HL-60/S4 treated with phorbol 12-myristate 13-acetate at 8.2 ng/mL for 4 days and 3 days (cell line): ENCODE data around the gene HYOU1.
"Not testable (repeated sequence)": the region's sequence is repeated elsewhere in the genome, so short reads cannot be mapped to it uniquely, and the experiment has no call there.

Experiments
- in situ Hi-C: fragments of 300-500 bp; cut with MboI; formaldehyde crosslinking; loops from 2 replicates; pipeline ENCODE4 v1.15.0; 2022; ENCODE audit warnings: low sequenced_read_pairs

The HYOU1 gene, protein sequence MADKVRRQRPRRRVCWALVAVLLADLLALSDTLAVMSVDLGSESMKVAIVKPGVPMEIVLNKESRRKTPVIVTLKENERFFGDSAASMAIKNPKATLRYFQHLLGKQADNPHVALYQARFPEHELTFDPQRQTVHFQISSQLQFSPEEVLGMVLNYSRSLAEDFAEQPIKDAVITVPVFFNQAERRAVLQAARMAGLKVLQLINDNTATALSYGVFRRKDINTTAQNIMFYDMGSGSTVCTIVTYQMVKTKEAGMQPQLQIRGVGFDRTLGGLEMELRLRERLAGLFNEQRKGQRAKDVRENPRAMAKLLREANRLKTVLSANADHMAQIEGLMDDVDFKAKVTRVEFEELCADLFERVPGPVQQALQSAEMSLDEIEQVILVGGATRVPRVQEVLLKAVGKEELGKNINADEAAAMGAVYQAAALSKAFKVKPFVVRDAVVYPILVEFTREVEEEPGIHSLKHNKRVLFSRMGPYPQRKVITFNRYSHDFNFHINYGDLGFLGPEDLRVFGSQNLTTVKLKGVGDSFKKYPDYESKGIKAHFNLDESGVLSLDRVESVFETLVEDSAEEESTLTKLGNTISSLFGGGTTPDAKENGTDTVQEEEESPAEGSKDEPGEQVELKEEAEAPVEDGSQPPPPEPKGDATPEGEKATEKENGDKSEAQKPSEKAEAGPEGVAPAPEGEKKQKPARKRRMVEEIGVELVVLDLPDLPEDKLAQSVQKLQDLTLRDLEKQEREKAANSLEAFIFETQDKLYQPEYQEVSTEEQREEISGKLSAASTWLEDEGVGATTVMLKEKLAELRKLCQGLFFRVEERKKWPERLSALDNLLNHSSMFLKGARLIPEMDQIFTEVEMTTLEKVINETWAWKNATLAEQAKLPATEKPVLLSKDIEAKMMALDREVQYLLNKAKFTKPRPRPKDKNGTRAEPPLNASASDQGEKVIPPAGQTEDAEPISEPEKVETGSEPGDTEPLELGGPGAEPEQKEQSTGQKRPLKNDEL

DNA sequence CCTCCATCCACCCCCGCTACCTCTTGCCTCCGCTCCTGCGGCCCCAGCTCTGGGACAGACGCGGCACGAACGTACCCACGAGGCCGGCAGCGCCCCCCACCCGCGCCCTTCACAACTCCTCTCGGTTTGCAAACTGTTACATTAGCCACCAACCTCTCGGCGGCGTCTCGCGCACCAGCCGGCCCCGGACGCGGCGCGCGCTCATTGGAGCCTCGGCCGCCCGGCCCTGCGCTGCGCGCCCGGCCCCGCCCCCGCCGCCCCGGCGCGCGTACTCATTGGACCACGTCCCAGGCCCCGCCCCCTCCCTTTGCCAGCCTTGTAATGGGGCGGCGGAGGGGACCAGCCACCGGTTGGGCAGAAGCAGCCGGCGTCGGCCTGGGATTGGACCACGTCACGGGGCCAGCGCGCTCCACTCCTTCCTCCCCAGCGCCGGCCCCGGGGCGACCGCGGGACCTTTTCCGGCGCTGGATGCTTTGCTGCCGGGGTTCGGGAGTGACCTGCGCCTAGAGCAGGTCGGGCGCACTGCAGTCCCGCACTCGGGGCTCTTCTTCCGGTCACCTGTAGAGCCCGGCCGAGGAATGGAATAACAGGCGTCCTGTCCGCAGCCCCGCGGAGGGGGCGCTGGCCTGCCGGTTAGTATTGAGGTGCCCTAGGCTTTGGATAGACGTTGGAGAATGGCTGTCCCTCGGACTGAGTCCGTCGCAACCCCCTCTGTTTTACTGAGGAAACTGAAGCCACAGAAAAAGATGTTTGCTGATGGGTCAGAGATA lies at the start of gene HYOU1:
Gene HYOU1 (minus strand): TSS at position 206 of the 770 bp plus-strand sequence. CDS start 1,045 bp downstream, outside the sequence.
- in situ Hi-C loops: no loop called here

DNA sequence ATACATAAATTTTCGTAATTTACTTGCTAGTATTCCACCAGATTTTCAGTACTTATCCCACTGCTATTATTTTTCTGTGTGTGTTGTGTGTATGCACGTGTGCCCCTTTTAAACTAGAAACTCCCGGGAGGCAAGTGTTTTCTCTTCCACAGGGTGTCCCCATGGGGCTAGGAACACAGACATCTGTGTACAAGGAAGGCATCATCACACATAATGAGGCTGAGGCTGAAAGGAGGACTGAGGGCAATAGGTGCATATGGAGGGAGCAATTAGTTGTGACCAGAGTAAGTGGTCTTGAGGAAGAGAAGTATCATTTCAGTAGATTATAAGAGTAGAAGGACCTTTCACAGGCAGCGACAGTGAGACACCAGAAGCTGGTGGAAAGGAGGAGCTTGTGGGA lies 46.8 kb upstream of the HYOU1 start:
- in situ Hi-C loops: no loop called here

DNA sequence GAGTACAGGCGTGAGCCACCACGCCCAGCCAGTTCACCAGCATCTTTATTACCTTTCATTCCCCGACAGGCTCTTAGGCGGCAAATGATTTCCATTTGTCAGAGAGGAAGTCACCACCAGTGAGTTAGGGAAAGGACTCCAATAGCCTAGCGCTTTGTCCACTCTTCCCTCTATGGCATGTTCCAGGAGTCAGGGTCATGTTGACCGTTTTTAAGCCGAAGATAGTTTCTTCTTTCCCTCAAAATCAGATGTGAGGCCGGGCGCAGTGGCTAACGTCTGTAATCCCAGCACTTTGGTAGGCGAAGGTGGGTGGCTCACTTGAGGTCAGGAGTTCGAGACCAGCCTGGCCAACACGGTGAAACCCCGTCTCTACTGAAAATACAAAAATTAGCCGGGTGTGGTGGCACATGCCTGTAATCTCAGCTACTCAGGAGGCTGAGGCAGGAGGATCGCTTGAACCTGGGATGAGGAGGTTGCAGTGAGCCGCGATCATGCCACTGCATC lies 46.2 kb upstream of the HYOU1 start:
- in situ Hi-C loops: not testable (repeated sequence)

DNA sequence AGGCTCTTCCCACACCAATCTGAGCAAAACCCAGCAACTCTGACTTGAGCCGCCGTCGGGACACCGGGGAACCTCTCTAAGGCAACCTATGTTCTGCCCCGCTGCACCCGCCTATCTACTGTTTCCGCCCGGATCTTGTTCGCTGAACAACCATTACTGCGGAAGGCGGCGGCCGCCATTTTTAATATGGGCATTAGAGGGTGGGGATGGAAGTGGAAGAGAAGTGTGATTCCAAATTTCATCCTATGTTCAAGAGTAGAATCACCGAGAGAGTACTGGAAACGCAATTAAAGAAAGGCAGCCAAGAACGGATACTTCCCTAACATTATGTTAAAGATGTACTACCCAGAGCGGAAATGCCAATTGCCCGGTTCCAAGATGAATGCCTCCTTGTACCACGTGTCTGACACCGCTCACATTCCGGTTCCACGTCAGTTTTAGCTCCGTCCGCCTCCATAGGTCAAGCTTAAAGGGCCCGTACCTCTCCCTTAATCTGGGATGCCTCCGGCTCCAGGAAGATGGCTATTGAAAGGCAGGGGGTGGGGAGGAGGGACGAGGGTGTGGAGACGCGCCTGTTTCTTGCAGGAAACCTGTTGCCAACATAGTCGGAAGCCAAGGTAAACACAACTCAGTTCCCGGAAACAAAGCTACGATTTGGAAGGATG lies 44.9 kb upstream of the HYOU1 start, which contains the start of gene DPAGT1:
Gene DPAGT1 (minus strand): TSS at position 95 of the 665 bp plus-strand sequence. CDS start 198 bp downstream, outside the sequence.
- in situ Hi-C loops: no loop called here

DNA sequence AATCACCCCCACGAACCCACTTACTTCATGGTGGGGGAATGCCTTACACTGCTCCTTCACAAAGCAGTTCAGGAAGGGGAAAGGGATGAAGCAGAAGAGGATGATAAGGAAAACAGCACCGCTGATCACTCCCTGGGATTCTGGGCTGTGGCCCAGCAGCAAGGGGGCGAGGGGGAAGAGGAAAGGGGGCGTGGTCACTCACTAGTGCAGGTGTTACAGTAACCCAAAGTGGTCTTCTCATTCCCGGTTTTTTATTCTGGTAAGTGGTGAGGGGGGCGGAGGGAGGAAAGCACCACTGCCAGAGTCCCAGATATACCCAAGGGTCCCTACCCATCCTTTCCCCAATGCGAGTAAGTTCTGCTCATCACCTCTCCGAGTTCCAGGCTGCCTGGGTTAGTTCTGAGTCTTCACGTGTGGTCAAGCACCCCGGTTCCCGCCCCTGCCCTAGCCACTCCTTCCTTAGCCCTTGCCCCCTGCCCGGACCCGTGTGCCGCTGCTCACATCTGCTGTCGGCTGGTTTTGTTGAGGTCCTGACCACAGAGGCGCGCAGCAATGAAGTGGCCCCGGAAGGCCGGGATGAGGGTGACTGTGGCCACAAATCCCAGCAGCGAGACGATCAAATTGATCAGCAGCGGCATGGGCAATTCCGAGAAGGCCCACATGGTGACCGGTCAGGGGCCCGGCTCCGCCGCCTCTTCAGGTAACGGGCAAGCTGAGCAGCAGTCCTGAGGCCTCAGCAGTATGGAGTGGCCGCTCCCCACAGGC lies 44.2 kb upstream of the HYOU1 start:
- in situ Hi-C loops: no loop called here

DNA sequence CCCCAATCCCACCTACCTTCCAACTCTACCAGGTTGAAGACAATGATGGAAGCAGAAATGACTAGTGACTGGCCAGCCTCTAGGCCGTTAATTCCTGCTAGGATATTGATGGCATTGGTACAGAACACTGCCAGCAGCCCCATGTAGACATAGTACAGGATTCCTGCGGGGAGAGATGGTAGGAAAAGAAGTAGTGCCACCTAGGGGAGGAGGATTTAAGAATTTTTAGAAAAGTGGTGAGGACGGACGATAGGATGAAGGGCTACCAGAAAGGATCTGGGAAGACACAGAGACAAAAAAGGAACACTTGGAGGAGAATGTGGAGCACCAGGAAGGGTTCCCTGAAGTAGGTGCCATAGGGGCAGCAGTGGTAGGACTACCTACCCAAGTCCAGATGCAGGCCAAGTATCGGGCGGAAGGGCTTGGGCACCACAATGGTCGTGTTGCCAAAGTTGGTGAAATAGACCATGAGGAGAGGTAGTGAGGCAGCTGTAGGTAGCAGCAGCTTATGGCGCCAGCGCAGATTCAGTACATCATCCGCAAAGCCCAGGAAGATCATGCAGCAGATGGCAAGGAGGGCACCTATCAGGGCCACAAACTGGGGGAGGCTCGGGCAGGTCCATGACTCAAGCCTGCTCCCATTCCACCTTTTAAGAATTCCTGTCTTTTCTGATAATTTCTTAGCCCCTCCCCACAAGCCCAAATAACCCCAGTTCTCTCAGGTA lies 43.4 kb upstream of the HYOU1 start:
- in situ Hi-C loops: no loop called here

DNA sequence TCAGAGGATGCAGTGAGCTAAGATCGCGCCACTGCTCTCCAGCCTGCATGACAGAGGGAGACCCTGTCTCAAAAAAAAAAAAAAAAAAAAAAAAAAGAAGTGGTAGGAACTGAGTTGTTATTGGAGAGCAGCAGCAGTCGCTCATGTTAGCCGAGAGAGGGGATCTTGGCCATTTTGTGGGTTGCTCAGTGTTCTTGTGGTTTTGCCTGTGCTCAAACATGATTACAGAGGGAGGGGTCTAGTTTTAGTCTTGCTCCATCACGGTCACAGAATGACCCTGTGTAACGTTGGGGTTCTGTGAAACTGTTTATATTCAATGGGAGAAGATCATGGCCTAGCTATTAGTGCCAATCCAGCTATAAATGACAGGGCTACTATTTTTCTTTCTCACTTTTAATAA lies 42.7 kb upstream of the HYOU1 start:
- in situ Hi-C loops: no loop called here

DNA sequence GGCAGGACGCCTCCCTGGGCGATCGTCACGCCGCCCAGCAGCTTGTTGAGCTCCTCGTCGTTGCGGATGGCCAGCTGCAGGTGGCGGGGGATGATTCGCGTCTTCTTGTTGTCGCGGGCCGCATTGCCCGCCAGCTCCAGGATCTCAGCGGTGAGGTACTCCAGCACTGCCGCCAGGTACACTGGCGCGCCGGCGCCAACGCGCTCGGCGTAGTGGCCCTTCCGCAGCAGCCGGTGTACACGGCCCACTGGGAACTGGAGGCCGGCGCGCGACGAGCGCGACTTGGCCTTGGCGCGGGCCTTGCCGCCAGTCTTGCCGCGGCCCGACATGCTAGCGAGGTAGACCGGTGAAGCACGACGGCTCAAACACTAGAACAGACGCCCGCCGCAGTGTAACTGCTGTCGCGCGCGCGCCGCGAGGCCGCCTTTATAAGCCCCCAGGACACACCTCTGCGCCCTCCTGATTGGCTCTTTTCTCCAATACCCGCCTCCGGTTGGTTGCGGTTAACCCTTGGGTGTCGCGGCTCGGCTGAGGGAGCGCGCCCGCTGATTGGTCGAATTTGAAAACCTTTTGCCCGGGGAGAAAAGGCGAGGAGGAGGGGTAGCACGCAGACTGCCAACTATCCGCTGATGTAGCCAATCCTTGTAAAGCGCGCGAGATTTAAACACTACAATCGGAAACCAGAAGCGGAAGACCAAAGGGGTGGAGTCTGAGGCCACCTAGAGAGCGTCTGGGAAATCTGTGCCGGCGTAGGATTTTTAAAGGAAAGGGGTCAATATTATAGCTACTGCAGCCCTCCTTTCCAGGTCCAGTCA lies 38.3 kb upstream of the HYOU1 start:
- in situ Hi-C loops: no loop called here

DNA sequence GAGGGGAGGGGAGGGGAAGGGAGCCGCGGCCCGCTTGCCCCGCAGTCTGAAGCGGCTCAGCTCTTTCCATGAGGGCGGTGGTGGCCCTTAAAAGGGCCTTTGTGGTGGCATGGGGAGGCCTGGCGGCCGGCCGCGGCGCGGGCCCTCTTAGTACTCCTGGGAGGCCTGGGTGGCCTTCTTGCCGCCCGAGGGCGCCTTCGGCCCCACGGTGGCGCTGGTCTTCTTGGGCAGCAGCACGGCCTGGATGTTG lies 37.7 kb upstream of the HYOU1 start:
- in situ Hi-C loops: no loop called here

DNA sequence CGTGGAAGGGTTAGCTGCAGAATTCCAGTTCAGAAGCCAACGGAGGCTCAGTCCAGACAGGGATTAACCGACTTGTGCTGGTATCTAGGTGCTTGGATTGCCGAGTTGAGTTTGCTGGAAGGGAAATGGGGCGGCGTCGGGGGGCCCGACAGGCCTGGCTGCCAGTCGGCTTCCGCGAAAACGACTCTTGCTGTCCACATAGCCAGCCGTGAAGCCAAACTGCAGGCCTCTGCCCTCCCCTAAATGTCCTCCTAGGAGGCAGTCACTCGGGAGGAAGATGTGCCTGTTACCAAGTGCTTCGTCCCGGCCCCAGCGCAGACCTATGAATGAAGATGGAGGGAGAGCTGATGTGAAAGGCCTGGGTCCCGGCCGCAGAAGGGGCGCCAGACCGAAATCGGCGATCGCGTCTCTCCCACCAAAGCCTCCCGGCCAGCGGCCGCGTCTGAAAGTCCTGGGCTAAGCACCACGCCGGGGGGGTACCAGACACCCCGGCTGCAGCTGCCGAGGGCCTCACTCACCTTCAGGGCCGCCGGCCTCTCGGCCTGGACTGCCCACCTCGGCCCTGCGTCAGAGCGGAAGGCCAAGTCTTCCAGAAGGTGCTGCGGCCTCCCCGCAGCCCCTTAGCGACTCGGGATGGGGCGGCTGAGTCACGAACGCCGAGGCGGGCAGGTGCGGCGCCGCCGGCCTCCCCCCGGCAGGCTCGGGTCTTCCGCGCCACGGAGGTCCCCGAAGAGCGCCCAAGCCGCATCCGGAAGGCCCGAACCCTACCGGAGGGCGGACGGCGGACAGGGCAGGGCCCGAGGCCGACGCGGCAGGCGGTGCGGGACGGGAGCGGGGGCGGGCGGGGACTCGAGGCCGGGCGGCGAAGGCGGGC lies 37.2 kb upstream of the HYOU1 start:
- in situ Hi-C loops: no loop called here

DNA sequence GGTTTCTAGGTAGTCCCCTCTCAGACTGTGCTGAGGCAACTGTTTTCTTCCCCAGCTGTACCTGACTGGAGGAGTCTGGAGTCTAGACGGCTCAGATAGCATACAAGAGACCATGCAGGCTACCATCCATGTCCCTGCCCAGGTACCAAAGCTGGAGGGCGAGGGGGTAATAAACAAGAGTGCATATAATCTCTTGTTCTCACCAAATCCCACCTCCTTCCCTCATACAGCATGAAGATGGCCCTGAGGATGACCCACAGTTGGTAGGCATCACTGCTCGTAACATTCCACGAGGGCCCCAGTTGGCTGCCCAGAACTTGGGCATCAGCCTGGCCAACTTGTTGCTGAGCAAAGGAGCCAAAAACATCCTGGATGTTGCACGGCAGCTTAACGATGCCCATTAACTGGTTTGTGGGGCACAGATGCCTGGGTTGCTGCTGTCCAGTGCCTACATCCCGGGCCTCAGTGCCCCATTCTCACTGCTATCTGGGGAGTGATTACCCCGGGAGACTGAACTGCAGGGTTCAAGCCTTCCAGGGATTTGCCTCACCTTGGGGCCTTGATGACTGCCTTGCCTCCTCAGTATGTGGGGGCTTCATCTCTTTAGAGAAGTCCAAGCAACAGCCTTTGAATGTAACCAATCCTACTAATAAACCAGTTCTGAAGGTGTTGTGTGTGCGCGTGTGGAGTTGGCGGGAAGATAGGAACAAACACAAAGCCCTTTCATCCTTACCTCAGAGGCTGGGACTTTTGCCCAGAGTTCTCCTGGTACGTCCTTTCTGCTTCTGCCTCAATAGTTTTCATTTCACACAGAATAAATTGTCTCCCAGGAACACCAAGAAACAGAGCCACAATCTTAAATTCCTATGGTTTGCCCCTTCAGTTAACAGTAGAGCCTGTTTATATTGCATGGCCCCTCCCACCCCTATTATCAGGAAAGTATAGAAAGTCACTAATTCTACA lies 36.2 kb upstream of the HYOU1 start:
- in situ Hi-C loops: no loop called here

DNA sequence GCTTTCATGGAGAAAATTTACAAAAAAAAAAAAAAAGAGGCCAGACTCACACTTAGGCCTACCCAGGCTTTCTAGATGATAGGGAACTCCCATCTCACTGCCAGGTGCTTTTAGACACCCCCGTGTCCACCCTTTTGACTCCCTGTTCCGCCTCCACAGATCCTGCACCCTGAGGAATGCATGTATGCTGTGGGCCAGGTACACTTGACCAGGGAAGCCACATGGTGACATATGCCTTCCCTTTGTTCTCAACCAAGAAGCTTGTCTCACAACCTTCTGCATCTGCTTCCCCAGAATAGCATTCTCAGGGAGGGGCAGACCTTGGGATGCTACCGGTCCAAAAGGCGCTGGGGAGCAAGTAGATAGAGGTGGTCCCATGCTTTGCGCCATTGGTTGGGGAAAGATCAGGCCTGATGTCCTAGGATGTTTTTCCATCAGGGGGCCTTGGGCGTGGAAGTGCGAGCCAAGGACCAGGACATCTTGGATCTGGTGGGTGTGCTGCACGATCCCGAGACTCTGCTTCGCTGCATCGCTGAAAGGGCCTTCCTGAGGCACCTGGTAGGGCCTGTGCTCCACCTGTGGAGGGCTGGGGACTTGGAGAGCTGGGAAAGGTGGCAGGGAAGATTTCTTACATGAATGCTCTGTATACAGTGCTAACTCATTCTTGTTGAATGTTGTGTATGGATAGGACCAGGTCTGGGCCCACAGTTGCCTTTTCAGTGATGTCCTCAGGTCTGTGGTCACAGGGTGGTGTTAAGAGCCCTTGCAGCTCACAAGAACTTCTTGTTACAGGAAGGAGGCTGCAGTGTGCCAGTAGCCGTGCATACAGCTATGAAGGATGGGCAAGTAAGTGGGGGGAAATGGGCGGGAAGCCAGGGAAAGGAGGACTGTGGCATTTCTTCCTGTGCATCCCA lies 35.2 kb upstream of the HYOU1 start:
- in situ Hi-C loops: no loop called here

DNA sequence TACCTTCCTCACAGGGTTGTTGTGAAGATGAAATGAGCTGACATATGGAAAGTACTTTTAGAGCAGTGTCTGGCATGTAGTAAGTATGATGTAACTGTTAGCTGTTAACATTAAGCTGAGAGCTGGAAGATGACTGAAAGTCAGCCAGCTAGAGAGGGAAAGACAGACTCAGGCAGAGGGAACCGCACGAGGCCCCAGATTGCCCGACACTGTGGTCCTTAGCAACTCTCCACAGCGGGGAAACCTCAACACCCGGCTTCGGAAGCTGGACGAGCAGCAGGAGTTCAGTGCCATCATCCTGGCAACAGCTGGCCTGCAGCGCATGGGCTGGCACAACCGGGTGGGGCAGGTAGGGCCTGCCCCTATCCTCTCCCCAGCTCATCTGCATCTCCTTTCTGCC lies 34.2 kb upstream of the HYOU1 start:
- in situ Hi-C loops: no loop called here

DNA sequence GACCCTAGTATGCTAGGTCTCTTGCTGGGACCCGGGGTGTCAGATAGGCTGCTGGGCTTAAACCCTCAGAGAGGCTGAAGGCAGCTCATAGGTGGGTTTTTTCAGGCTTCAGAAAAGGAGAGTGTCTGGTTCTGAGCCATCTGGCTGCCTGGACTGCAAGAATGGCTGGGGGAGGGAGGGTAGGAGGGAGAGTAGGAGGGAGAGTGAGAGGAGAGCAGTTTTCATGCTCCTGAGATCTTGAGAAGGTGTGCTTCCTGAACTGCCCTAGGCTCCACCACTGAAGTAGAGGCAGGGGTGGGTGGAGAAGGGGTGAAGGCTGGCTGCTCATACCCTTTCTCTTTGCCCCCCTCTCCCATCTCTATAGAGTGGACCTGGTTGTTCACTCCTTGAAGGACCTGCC lies 32.3 kb upstream of the HYOU1 start:
- in situ Hi-C loops: no loop called here

DNA sequence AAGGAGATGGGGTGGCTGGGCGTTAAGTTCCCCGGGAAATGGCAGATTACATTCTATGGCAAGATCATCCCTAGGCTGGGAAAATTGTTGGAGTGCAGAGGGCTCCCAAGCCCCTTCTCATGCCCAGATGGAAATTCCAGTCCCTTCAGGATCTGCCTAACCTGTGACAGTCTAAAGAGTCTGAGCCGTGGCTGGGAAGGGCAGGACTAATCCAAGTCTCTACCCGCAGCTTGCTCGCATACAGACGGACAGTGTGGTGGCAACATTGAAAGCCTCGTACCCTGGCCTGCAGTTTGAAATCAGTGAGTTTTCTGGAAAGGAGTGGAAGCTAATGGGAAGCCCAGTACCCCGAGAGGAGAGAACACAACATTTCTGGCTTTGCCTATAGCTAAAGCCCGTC lies 31.4 kb upstream of the HYOU1 start:
- in situ Hi-C loops: no loop called here
